HG02642 (cell line): ENCODE results near the gene NEDD4L.

ENCODE experiments used
- ATAC-seq: cut with Tn5 transposase; IDR thresholded peaks from one replicate; pipeline ENCODE4 v1.9.1; 2021; ENCODE audit warnings: mild to moderate bottlenecking; ENCODE audit not compliant: unreplicated experiment, poor library complexity

NEDD4L gene

DNA sequence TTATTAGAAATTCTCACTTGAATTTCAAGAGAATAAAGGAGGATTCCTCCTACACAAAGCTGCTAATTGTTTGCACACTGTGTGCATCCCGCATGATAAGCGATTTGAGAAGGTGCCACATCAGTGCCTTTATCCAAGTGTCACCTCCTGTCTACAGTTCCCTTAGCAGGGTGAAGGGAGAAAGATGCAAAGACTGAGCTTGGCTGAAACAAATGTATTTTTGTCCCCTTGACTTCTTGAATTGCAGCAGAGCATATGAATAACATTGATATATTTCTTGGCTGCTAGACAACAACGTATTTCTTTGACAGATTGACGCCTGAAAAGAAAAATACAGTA is 255.1 kb downstream of the NEDD4L start:
- no peak for ATAC-seq

DNA sequence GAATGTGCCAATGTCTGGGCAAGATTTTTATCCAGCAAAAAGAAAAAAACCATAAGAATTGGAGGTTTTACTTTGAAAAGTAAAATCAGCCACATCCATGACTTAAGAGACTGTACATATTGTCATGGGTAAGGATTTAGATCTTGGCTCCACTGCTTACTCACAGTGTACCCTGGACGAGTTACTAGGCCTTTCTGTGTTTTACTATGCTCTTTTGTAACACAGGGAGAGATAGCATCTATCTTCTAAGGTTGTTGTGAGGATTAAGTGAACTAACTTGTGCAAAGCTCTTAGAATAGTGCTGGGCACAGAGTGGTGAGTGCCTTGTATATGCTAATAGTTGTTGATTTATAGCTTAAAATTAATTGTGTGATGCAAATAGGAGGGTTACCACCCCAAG is 255.9 kb downstream of the NEDD4L start:
- no peak for ATAC-seq

DNA sequence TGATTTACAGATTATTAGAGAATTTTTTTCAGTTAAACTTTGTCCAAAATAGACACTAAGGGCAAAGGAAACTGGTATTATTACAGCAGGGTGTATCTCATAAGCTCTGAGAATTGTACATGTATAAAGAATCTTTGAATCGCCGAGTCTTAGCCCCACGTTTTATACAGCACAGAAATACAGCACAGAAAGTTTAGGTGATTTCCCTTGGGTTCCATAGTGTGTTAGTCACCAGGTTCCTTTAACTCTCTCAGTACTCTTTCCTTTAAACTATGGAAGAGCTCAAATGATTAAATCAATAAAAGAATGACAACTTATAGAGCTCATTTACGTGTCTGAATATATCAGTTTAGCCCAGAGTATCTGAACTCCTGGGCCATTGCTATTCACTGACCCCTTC is 256.8 kb downstream of the NEDD4L start:
- ATAC-seq: no peak

DNA sequence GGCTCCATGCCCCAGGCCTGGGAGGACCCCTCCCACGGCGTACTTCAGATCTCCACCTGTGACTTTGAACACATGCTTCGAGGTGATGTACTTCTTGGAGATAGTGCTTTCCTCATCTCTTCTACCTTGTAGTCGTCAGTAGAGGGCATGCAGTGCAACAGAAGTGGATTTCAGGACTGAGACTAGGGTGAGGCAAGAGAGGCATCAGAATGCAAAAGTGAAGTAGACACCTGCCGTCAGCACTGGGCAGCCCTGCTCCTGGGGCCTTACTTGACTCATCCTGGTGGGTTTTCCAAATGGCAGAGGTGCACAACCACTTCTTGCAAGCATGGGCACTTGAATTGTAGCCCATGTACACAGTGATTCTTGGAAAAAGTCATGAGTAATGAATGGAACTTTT is 258.8 kb downstream of the NEDD4L start:
- no peak for ATAC-seq

DNA sequence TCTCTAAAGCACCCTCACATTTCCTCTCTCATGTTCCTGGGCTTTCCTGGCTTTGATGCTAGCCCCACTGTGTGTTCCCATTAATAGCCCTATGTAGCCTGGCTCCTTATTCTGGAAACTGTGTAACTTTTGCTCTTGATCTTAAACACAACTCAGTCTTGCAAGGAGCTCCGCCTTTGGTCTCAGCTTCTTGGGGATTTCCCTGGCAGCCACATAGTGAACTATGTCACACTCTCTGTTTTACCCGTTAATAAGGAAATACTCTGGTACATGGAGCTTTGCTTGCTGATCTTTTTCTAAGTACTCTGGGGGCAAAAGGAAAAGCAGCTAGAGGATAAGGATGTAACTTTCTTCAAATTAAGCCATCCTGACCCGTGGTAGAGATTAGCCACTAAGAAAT is 259.3 kb downstream of the NEDD4L start:
- ATAC-seq: peak; percentile 82

DNA sequence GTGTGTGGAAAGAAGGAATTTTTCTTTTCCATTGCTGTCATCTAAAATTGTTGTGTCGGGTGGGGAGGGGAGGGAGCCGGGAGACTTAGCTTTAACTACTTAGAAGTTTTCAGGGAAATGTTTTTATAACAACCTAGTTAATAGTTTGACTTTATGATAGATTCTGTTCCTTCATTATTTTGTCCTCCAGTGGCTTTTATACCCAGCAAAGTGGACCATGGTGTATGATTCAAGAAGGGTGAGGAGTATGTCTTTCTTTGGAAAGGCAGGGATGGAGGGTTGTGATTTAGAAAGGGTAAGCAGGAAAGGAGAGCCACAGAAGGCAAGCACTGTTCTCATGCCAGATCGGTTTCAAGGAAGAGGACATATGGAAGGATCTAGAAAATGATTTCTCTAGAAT is 261.8 kb downstream of the NEDD4L start:
- no peak for ATAC-seq

DNA sequence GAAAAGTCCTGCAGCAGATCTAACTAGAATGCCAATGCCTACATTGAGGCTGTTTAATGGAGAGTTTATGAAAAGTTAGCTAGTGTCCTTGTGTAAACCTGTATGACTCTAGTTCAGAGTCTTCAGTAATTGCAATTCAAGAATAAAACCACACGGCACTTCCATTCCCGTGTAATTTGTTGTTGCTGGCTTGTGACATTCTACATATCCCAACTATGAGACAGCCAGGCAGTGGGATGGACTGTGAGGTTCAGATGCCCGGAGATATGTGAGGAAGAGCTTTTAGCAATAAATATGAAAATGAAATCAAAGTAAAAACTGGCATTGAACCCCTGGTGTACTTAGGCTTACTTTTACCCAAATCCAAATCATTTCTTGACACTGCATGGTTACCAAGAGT is 263.4 kb downstream of the NEDD4L start:
- no peak for ATAC-seq

DNA sequence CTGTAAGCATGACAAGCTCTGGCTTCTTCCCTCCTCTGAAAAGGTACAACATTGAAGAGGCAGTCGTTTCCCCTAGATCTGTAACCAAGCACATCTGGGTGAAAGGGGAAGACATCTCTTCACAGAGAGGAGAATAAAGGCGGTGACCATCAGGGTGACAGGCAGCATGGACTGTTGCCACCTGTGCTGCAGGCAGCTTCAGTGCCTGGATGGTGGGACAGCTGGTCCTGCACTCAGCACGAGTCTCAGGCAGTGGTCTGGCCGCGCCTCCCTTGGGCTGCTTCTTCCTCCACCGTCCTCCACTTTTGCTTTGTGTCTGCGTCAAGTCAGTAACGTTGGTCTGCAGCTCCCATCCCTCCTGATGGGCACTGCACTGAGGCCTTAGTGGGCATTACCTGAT is 264.4 kb downstream of the NEDD4L start:
- ATAC-seq: no peak

DNA sequence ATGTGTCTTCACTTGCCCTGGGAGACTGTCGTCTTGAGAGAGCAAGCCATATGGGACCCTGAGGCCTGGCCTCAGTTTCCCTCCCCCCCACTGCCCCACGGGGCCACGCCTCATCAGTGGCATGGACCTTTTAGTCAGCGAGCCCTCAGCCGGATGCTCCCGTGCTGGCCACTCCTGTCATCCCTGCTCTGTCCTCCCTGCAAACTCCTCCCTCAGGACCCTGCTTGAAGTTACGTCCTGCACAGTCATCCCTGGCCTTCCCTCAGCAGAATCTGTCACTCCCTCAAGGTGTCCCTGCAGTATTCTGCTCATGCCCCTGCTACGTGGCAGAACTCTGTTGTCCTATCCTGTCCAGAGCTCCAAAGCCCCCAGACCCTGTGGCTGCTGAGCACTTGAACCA is 265.1 kb downstream of the NEDD4L start:
- ATAC-seq: no peak

DNA sequence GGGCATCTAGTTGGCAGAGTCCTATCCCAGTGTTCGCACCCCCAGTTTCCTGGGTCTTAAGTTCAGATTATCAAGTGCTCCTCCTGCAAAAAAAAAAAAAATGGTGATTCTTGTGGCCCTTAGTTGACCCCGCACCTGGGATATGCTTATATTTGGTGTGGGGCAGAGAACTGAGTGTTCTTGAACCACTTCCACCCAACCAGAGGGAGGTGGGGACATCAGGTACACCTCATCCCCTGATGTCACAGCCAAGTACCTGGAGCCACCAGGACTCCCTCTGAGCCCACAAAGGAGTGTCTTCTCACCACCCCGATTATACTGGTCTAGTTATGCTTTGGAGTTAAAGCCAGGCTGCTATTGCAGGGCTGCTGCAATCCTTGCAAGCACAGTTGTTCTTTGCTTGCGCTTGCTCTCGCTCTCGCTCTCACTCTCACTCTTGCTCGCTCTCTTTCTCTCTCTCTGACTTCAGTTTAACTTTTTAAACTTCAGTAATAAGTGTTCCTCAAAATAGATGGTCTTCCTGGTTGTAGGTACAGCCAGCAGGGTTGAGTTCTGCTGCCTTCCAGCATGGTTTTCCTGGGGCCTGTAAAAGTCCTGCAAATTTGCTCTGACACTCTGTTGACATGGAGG is 265.7 kb downstream of the NEDD4L start:
- no peak for ATAC-seq

DNA sequence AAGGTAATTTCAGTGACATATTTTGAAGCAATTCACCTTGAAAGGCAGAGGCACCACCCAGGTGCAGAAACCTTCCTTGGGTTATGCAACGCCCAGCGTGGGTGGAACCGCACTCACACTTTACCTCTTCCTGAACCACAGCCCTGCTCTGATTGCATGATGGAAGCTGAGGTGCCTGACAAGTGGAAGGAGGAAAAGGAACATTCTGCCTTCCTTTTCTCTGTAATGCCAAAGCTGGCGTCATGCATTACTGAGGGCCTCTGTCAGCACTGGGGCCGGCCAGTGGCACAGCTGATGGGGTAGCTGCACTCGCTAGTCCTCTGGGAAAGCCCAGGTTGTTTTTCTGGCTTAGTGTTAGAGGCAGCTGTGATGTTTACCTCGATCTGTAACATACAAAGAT is 266.5 kb downstream of the NEDD4L start:
- ATAC-seq: peak; percentile 55

DNA sequence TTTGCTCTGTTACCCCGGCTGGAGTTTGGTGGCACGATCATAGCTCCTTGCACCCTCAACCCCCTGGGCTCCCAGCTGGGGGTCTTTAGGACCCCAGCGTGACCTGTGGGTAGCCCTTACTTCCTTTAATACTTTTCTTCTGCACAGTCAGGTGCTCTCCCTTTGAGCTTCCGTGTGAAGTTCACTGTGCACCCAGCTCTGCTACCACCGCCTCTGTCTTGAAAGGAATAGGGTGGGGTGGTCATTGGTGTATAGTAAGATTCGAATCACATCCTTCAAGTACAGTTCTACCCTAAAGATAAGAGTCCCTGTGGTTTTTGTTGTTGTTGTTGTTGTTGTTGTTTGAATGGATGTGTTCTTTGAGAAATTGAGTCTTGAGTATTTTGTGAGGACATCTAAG is 267.4 kb downstream of the NEDD4L start:
- no peak for ATAC-seq

DNA sequence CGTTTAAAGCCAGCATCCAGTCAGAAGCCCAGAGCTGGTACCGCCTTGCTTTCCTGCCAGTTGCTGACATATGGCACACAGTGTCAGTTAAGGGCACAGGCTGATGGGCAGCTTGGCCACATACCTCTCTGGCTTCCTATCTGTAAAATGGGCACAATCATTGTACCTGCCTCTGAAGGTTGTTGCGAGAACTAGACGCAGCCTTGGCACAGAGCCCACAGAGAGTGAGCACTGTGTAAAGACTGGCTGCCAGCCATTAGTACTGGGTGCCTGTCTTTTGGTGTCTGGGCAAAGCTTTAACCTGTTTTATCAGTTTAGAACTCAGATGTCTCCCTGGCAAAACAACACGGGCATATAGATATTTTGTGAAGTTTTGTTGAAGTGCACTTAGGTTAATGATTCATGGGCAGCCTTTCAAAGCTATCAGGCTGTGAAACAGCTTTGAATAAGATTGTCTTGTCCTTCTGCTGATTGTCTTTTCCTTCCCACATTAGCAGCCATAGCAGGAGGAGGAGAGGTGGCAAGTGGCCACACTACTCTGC is 269.5 kb downstream of the NEDD4L start:
- no peak for ATAC-seq

DNA sequence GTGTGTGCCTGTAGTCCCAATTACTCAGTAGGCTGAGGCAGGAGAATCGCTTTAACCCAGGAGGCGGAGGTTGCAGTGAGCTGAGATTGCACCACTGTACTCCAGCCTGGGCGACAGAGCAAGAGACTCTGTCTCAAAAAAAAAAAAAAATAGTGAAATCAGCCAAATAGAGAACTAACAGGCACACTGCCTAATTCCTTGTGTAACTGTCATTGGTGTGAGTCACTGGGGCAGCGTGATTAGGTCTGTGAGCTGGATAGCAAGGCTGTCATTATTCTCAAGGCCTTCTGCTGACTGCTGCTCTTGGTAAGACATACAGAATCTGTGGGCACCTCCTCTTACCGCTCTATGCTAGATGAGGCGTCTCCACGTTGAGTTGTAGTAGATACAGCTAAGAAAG is 270.3 kb downstream of the NEDD4L start:
- no peak for ATAC-seq

DNA sequence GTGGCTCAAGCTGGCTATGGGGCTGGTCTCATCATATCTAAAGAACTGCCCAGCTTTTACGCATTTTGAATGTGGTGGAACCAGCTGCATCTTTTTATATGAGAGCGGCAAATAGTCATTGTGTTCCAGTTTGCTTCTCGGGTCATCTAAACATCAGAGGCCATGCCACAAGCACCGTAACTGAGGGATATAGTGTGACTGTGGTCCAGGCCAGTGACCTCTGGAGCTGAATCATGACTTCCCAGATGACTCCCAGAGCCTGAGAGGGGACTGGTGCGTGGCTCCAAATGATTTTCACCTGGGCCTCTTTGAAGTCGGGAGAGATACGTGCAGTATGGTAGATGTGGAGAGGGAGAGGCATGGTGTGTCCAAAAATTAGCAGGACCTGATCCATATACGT is 271.0 kb downstream of the NEDD4L start:
- no peak for ATAC-seq

DNA sequence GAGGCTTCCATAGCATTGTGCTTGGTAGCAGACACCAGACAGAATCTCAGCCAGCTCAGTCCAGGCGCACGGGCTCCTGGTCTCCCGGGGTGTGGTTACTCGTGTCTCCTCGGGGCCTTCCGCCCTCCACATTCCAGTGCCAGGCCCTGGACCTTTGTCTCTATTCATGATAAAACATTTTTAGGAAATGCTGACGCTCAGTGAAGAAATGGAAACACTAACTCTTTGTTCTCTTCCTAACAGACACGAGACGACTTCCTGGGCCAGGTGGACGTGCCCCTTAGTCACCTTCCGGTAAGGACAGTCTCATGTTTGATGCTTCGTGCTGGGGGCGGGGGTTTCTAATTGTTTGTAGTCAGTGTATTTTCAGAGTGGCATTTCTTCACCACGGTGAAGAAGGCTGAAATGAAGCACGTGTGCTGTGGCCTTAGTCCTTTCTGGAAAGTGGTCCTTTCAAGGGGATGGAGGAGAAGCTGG is 271.8 kb downstream of the NEDD4L start:
- ATAC-seq: no peak

DNA sequence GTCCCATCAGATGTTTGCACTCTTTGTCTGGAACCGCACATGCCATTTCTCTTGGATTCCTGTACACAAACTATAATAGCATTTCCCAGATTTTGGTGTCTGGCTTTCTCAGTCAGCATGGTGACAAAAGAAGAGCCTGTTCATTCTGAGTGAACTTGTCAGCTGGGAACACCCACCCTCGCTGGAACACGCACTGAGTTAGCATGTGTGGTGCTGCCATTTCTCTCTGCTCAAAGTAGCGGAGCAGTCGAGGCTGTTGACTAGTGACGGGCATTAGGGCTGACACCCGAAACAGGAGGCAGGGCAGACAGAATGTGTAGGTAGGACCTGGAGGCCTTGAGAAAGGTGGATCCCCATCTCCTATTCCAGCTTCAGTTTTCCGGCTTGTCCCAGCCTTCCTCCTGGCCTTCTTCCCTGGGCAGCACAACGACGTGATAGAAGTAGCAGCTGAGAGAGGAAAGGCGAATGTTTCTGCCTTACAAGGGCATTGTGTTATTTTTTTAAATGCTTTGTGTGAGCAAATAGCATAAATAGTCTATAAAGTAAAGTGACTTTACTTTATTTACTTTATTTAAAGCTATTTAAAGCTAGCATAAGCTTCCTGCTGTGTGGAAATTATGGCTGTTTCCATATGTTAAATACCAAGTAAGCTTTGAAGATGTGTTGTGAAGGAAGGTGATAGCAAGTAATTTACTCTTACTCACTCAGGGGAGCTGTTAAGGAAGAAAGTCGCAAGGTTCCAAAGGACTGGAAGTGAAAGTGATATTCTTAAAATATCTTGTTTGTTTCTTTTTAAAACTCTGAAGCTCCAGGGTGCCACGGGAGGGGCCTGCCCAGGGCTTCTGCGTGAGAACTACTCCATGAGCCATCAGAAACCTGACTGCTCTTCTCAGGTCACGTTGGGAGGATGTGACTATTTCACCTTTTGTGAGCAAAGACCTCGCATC is 272.6 kb downstream of the NEDD4L start:
- ATAC-seq: no peak

DNA sequence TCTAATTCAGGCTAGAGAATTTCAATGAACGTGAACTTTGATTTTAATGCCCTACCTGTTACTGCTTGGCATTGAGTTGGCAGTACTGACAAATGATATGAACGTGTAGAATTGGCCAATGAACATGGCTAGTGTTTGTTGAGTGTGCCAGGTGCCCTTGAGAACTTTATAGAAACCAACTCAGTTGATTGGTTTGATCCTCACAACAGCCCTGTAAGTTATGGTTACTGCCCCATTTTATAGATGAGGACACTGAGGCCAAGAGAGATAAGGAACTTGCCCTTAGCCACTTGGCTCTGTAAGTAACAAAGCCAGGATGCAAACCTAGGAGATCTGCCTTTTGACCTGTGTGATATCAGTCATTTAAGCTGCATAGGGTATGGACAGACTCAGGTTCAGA is 275.7 kb downstream of the NEDD4L start:
- ATAC-seq: no peak

DNA sequence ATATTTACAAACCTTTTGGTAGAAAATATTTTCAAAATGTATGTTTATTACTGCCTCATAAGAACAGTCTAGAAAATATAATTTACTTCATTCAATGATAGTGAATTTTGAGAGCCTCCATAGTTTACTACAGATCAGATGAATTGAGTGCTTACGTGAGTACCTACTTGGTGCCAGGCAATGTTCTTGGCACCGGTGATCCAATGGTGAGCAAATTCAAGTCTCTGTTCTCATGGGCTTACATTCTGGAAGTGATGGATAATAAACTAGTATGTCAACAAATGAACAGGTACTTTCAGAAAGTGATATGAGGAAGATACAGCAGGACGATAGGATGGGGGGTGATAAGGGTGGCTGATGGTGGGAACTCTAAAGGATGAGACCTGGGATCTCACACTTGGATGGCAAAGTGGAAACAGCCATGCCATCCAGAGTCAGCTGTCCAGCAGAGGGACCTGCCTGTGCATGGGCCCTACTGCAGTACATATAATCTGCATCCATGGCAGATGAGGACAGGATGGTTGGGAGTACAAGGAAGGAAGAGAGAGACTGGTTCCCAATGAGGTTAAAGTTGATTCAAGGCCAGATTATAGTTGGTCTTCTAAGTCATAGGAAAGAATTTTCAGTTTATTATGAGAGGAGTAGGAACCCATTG is 277.0 kb downstream of the NEDD4L start:
- ATAC-seq: no peak

DNA sequence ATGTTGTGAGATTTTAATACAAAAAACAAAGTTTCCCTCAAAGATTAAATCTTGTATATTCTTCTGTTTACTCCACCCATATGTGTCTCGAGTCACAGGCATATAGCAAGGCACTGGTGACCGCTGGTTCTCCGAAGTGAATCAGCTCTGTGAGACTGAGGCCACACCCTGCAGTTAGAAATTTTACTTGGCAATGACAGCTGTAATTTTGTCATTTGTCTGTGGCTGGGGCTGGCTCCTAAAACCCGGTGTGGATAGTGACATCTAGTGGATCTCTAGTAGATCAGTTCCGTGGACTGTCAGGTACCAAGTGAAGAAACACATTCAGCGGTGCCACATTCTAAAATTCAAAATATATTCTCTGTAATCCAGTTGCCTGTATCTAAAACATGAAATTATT is 278.0 kb downstream of the NEDD4L start:
- no peak for ATAC-seq

DNA sequence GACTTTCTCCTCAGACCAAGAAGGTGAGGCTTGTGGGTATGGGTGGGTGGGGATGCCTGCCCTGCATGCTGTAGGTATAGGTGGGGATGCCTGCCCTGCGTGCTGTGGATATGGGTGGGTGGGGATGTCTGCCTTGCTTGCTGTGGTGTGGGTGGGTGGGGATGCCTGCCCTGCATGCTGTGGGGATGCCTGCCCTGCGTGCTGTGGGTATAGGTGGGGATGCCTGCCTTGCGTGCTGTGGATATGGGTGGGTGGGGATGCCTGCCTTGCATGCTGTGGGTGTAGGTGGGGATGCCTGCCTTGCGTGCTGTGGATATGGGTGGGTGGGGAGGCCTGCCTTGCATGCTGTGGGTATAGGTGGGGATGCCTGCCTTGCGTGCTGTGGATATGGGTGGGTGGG is 278.4 kb downstream of the NEDD4L start:
- no peak for ATAC-seq
